ENCODE data around the gene PSRC1.

The PSRC1 gene

DNA sequence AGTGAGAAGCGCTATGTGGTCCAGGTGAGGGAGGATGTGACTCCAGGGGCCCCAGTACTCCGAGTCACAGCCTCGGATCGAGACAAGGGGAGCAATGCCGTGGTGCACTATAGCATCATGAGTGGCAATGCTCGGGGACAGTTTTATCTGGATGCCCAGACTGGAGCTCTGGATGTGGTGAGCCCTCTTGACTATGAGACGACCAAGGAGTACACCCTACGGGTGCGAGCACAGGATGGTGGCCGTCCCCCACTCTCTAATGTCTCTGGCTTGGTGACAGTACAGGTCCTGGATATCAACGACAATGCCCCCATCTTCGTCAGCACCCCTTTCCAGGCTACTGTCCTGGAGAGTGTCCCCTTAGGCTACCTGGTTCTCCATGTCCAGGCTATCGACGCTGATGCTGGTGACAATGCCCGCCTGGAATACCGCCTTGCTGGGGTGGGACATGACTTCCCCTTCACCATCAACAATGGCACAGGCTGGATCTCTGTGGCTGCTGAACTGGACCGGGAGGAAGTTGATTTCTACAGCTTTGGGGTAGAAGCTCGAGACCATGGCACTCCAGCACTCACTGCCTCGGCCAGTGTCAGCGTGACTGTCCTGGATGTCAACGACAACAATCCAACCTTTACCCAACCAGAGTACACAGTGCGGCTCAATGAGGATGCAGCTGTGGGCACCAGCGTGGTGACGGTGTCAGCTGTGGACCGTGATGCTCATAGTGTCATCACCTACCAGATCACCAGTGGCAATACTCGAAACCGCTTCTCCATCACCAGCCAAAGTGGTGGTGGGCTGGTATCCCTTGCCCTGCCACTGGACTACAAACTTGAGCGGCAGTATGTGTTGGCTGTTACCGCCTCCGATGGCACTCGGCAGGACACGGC, 31.4 kb downstream of the PSRC1 start:
- no peaks in the 10 kb centered on the region for H3K79me2 ChIP-seq (ENCODE audit: low read length)
- H3K4me1 ChIP-seq (ENCODE audit: low read length): peaks cover 5% of the 10 kb centered on the region
- no peaks in the 10 kb centered on the region for H3K27me3 ChIP-seq (ENCODE audit: low read depth, low read length)
- H3K4me2 ChIP-seq (ENCODE audit: low read length): no peak overlapping the region
- H2AFZ ChIP-seq (ENCODE audit: low read depth, low read length): no peak overlapping the region
- no peaks in the 10 kb centered on the region for H3K9me3 ChIP-seq (ENCODE audit: insufficient read depth, low read length)
- no peak overlapping the region for H3K4me3 ChIP-seq (ENCODE audit: low read length)
- TF ChIP-seq EZH2phosphoT487 (IDR thresholded peaks at IDR 0.05; ENCODE audit: low read depth): no peak
- TF ChIP-seq, protein P1, sequence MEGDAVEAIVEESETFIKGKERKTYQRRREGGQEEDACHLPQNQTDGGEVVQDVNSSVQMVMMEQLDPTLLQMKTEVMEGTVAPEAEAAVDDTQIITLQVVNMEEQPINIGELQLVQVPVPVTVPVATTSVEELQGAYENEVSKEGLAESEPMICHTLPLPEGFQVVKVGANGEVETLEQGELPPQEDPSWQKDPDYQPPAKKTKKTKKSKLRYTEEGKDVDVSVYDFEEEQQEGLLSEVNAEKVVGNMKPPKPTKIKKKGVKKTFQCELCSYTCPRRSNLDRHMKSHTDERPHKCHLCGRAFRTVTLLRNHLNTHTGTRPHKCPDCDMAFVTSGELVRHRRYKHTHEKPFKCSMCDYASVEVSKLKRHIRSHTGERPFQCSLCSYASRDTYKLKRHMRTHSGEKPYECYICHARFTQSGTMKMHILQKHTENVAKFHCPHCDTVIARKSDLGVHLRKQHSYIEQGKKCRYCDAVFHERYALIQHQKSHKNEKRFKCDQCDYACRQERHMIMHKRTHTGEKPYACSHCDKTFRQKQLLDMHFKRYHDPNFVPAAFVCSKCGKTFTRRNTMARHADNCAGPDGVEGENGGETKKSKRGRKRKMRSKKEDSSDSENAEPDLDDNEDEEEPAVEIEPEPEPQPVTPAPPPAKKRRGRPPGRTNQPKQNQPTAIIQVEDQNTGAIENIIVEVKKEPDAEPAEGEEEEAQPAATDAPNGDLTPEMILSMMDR (IDR thresholded peaks at IDR 0.05; ENCODE audit: low read depth, low read length): no peak
- H4K20me1 ChIP-seq (ENCODE audit: insufficient read depth, low read length): no peaks in the 10 kb centered on the region
- no peaks in the 10 kb centered on the region for H3K36me3 ChIP-seq (replicated peaks; ENCODE audit: low read depth, low read length)
- H3K27ac ChIP-seq (ENCODE audit: low read length): no peak overlapping the region
- H3K9ac ChIP-seq (ENCODE audit: low read length): no peak overlapping the region

DNA sequence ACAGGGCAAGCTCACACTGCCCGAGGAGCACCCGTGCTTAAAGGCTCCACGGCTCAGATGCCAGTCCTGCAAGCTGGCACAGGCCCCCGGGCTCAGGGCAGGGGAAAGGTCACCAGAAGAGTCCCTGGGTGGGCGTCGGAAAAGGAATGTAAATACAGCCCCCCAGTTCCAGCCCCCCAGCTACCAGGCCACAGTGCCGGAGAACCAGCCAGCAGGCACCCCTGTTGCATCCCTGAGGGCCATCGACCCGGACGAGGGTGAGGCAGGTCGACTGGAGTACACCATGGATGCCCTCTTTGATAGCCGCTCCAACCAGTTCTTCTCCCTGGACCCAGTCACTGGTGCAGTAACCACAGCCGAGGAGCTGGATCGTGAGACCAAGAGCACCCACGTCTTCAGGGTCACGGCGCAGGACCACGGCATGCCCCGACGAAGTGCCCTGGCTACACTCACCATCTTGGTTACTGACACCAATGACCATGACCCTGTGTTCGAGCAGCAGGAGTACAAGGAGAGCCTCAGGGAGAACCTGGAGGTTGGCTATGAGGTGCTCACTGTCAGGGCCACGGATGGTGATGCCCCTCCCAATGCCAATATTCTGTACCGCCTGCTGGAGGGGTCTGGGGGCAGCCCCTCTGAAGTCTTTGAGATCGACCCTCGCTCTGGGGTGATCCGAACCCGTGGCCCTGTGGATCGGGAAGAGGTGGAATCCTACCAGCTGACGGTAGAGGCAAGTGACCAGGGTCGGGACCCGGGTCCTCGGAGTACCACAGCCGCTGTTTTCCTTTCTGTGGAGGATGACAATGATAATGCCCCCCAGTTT, 32.3 kb downstream of the PSRC1 start:
- no peak for TF ChIP-seq EZH2phosphoT487 (IDR thresholded peaks at IDR 0.05; ENCODE audit: low read depth)
- TF ChIP-seq, protein P1 (IDR thresholded peaks at IDR 0.05; ENCODE audit: low read depth, low read length): no peak
- Histone ChIP-seq H4K20me1 (ENCODE audit: insufficient read depth, low read length) (no peaks in the 10 kb centered on the region), H3K4me2 (ENCODE audit: low read length) (peak overlapping the region; percentile 63; the same call in 1 of the 2 replicates), H3K9me3 (ENCODE audit: insufficient read depth, low read length) (no peaks in the 10 kb centered on the region), H3K27ac (ENCODE audit: low read length) (no peak overlapping the region), H3K4me1 (ENCODE audit: low read length) (peaks cover 5% of the 10 kb centered on the region), H3K27me3 (ENCODE audit: low read depth, low read length) (no peaks in the 10 kb centered on the region), H3K4me3 (ENCODE audit: low read length) (no peak overlapping the region), H3K79me2 (ENCODE audit: low read length) (no peaks in the 10 kb centered on the region), H3K9ac (ENCODE audit: low read length) (no peak overlapping the region), H2AFZ (ENCODE audit: low read depth, low read length) (no peak overlapping the region), H3K36me3 (replicated peaks; ENCODE audit: low read depth, low read length) (no peaks in the 10 kb centered on the region)

DNA sequence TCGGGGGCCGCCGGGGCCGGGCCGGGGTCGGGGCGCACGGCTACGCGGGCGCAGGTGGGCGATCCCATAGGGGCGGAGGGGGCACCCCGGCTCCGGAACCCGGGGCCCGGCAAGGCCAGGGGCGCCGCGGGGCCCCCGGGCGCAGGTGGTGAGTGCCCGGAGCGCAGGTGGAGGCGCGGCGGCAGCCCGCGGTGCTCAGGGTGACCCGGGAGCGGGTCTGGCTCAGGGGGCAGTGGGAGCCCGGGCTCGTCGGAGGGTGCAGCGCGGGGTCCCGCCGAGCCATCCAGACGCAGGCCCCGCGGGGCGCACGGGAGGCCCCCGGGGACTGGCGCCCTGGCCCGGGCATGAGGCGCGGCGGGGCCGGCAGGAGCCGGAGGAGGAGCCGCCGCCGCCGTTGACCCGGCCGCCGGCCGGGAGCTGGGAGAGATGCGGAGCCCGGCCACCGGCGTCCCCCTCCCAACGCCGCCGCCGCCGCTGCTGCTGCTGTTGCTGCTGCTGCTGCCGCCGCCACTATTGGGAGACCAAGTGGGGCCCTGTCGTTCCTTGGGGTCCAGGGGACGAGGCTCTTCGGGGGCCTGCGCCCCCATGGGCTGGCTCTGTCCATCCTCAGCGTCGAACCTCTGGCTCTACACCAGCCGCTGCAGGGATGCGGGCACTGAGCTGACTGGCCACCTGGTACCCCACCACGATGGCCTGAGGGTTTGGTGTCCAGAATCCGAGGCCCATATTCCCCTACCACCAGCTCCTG, 33.1 kb downstream of the PSRC1 start:
- H3K36me3 ChIP-seq (replicated peaks; ENCODE audit: low read depth, low read length): no peaks in the 10 kb centered on the region
- no peaks in the 10 kb centered on the region for H3K9me3 ChIP-seq (ENCODE audit: insufficient read depth, low read length)
- no peak overlapping the region for H2AFZ ChIP-seq (ENCODE audit: low read depth, low read length)
- H3K4me2 ChIP-seq (ENCODE audit: low read length): peak overlapping the region; percentile 63
- H3K9ac ChIP-seq (ENCODE audit: low read length): peak overlapping the region; percentile 44; the same call in 1 of the 2 replicates
- no peaks in the 10 kb centered on the region for H3K79me2 ChIP-seq (ENCODE audit: low read length)
- no peaks in the 10 kb centered on the region for H4K20me1 ChIP-seq (ENCODE audit: insufficient read depth, low read length)
- H3K4me3 ChIP-seq (ENCODE audit: low read length): peak overlapping the region; percentile 79
- TF ChIP-seq, protein P1 (IDR thresholded peaks at IDR 0.05; ENCODE audit: low read depth, low read length): no peak
- TF ChIP-seq EZH2phosphoT487 (IDR thresholded peaks at IDR 0.05; ENCODE audit: low read depth): no peak
- H3K27me3 ChIP-seq (ENCODE audit: low read depth, low read length): no peaks in the 10 kb centered on the region
- no peak overlapping the region for H3K27ac ChIP-seq (ENCODE audit: low read length)
- H3K4me1 ChIP-seq (ENCODE audit: low read length): peaks cover 5% of the 10 kb centered on the region
